ENCODE data around the gene KIAA1755. TPM values are rescaled to one million over a fixed set of nuclear protein-coding genes. Genes with fewer than 3 reads are reported as not detected.

Gene KIAA1755
- total RNA-seq, 1 donor from 2014 or later = not detected

DNA sequence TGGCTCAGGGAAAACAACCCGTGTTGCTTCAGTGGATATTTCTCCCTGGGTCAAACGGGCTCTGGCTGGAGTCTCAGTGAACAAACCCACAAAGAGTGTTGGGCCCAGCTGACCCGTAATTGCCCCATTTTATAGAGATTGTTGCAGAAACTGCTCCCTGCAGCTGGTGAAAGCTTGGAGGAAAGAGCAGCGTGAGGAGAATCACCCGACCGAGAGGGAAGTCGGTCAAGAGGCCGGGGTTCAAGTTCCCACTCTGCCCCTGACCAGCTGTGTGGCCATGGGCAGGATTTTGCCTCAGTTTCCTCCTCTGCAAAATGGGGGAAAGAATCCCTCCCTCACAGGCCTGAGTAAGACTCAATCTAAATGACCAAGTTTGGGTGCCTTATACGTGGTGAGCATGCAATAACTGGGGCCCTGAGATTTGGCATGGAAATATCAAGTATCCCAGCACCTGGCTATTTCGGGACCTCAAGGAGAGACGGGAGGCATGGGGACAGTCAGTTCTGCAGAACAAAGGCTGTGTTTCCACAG, 93.8 kb downstream of the KIAA1755 start:
- no peak for FAIRE-seq
- no peaks in the 10 kb centered on the region for H3K36me3 ChIP-seq (ENCODE audit: control insufficient read depth, insufficient read depth, low read length)
- H3K27me3 ChIP-seq (ENCODE audit: control insufficient read depth, insufficient read depth, low read length) = no peaks in the 10 kb centered on the region
- no peak overlapping the region for H3K4me3 ChIP-seq (ENCODE audit: low read depth, low read length)
- DNase-seq (ENCODE audit: low read depth) = no peak
- TF ChIP-seq, protein P1, sequence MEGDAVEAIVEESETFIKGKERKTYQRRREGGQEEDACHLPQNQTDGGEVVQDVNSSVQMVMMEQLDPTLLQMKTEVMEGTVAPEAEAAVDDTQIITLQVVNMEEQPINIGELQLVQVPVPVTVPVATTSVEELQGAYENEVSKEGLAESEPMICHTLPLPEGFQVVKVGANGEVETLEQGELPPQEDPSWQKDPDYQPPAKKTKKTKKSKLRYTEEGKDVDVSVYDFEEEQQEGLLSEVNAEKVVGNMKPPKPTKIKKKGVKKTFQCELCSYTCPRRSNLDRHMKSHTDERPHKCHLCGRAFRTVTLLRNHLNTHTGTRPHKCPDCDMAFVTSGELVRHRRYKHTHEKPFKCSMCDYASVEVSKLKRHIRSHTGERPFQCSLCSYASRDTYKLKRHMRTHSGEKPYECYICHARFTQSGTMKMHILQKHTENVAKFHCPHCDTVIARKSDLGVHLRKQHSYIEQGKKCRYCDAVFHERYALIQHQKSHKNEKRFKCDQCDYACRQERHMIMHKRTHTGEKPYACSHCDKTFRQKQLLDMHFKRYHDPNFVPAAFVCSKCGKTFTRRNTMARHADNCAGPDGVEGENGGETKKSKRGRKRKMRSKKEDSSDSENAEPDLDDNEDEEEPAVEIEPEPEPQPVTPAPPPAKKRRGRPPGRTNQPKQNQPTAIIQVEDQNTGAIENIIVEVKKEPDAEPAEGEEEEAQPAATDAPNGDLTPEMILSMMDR (IDR thresholded peaks at IDR 0.05; ENCODE audit: insufficient read depth, low read length, severe bottlenecking) = no peak

DNA sequence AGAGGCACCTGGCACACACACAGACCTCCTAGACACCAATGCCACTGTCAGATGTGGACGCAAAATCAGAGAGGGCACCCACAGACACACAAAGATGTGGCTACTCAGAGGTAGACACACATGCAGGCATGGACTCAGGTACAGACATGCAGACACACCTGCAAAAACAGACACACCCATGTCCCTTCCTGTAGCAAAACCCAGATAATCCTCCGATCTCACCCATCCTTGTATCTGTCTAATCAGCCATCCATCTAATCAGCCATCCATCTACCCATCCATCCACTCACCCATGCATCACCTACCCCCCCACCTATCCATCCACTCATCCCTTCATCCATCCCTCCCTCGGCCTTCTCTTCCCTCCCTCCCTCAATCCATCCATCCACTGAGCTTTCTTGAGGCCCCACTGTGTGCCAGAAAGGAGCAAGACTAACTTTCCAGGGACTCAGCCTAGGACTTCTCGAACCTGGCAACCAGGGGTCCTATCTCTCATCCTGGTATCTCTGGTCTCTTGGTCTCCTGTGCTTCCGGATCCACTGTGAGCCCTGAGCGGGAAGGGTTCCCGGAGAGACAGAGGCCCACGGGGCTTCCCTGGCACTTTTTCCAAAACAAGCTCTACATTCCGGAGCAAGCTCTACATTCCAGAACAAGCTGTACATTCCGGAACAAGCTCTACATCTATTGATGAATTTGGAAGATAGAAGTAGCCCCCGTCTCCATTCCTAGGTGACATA, 94.4 kb downstream of the KIAA1755 start:
- TF ChIP-seq, protein P1 (IDR thresholded peaks at IDR 0.05; ENCODE audit: insufficient read depth, low read length, severe bottlenecking) = no peak
- DNase-seq (ENCODE audit: low read depth) = peak; percentile 65
- H3K27me3 ChIP-seq (ENCODE audit: control insufficient read depth, insufficient read depth, low read length) = no peaks in the 10 kb centered on the region
- FAIRE-seq = peak; percentile 68
- no peak overlapping the region for H3K4me3 ChIP-seq (ENCODE audit: low read depth, low read length)
- no peaks in the 10 kb centered on the region for H3K36me3 ChIP-seq (ENCODE audit: control insufficient read depth, insufficient read depth, low read length)

DNA sequence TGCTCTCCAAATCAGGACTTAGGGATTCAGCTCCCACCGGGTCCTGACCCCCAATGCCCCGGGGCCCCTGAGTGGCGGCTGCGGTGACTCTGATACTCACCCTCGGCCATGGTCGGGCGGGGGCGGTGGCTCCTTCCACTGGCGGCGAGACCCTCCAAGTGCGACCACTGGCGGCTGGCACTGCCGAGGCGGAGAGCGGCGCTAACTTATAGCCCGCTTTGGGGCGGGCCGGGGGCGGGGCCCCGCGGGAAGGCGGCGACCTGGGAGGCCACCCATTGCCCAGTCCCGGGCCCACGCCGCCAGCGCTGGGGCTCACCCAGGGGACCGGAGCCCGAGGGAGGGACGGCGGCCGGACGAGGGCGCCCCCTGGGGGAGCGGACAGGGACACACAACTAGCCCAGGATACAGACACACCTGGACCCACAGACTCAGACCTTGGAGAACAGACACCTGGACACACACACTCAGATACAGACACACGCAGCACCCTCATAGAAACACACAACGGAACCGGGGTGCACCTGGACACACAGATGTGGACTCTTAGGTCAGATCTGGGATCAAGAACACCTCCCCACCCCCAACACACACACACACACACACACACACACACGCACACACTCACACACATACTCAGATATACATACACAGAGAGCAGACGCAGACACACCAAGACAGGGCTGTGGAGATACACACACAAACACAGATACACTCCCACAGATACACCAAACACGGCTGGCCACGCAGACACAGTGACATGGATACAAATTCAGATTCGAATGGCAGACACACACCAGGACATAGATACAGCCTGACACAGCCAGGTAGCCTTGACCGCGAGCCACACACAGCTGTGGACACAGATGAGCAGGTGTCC, 95.2 kb downstream of the KIAA1755 start, which contains the start of gene TGM2:
TSS of gene TGM2 (minus strand) at position 182 of the 877 bp plus-strand sequence. CDS start at position 110, 72 bp downstream.
- DNase-seq (ENCODE audit: low read depth) (peak; percentile 47), FAIRE-seq (peak; percentile 43)
- Histone ChIP-seq H3K27me3 (ENCODE audit: control insufficient read depth, insufficient read depth, low read length) (no peaks in the 10 kb centered on the region), H3K36me3 (ENCODE audit: control insufficient read depth, insufficient read depth, low read length) (no peaks in the 10 kb centered on the region), H3K4me3 (ENCODE audit: low read depth, low read length) (peak within 1 kb of the TSS; percentile 24)
- TF ChIP-seq, protein P1 (IDR thresholded peaks at IDR 0.05; ENCODE audit: insufficient read depth, low read length, severe bottlenecking) = peak; percentile 87

DNA sequence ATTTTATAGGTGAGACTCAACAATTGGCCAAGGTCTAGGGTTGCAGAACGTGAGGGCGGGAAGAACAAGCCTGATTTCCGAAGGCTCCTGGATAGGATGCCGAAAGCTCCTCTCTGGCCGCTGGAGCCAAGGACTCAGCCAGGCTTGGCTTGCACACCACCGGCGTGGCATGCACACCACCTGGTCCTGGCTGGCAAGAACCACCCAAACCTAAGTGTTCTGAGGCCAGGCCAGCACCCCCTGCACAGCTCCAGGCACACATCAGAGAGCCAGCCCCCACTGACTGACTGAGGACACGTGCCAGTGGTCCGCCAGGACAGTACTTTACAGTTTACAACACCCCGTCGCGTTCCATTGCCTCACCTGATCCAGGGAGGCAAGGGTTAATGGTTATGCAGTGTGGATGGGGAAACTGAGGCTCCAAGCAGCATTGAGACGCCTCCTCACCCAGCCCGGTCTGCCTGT, 95.9 kb downstream of the KIAA1755 start:
- DNase-seq (ENCODE audit: low read depth) = no peak
- FAIRE-seq = no peak
- H3K36me3 ChIP-seq (ENCODE audit: control insufficient read depth, insufficient read depth, low read length) = no peaks in the 10 kb centered on the region
- H3K27me3 ChIP-seq (ENCODE audit: control insufficient read depth, insufficient read depth, low read length) = no peaks in the 10 kb centered on the region
- H3K4me3 ChIP-seq (ENCODE audit: low read depth, low read length) = peak overlapping the region; percentile 24
- TF ChIP-seq, protein P1 (IDR thresholded peaks at IDR 0.05; ENCODE audit: insufficient read depth, low read length, severe bottlenecking) = no peak

DNA sequence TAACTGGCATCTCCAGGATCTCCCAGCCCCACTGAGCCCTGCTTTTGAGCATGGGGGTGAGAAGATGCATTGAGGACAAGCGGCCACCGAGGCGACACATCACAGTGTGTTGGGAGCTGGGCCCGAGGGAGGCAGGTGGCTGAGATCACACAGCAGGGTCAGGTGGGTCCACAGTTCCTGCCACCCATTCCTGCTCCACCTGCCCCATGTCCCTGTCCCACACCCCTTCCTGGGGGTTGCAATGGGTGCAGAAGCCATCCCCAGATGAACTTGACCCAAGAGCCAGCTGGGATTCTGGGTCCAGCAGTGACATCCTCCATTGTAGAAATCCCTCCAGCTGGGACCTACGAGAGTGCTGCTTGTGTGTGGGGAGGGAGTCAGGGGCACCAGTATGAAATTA, 96.5 kb downstream of the KIAA1755 start:
- Histone ChIP-seq H3K4me3 (ENCODE audit: low read depth, low read length) (no peak overlapping the region), H3K36me3 (ENCODE audit: control insufficient read depth, insufficient read depth, low read length) (no peaks in the 10 kb centered on the region), H3K27me3 (ENCODE audit: control insufficient read depth, insufficient read depth, low read length) (no peaks in the 10 kb centered on the region)
- no peak for DNase-seq (ENCODE audit: low read depth)
- FAIRE-seq = no peak
- TF ChIP-seq, protein P1 (IDR thresholded peaks at IDR 0.05; ENCODE audit: insufficient read depth, low read length, severe bottlenecking) = no peak

All from bronchial epithelial cell (primary cell).